CD8-positive, alpha-beta memory T cell (primary cell): ENCODE measurements around the gene SNAPC2. TPM values are rescaled to one million over a fixed set of nuclear protein-coding genes. Genes with fewer than 3 reads are reported as not detected.
"Not testable (repeated sequence)": the region's sequence is repeated elsewhere in the genome, so short reads cannot be mapped to it uniquely, and the experiment has no call there.

Experiments
- CTCF ChIA-PET: fragments of 350-600 bp; sonication (Branson Sonifier 250); formaldehyde crosslinking; loops from one replicate; lab custom pipeline; 2021; ENCODE audit warnings: antibody characterized with exemption; lab: Charles Lee
- POLR2A ChIA-PET: fragments of 350-600 bp; sonication (Branson Sonifier 250); formaldehyde crosslinking; loops from one replicate; lab custom pipeline; 2021; ENCODE audit warnings: antibody characterized with exemption; lab: Charles Lee
- DNase-seq, 5 donors: peaks; one replicate each; pipeline versions ENCODE4 v3.0.0 to v3.0.0-alpha.2; 2020 to 2022; ENCODE audit warnings: mixed read lengths in 1 of 5
- H3K27ac ChIP-seq: one replicate; pipeline ENCODE4 v1.7.0; 2013; ENCODE audit warnings: low read depth, mild to moderate bottlenecking, low read length, moderate library complexity
- H3K27me3 ChIP-seq: 2 replicates; pipeline ENCODE4 v1.7.0; 2013; ENCODE audit warnings: low read length, mild to moderate bottlenecking; ENCODE audit not compliant: insufficient read depth, poor library complexity, severe bottlenecking
- H3K36me3 ChIP-seq: 2 replicates; pipeline ENCODE4 v1.7.0; 2013; ENCODE audit warnings: mild to moderate bottlenecking, low read length, moderate library complexity; ENCODE audit not compliant: insufficient read depth
- H3K4me1 ChIP-seq: 2 replicates; pipeline ENCODE4 v1.7.0; 2013; ENCODE audit warnings: mild to moderate bottlenecking, low read length, moderate library complexity; ENCODE audit not compliant: insufficient read depth
- H3K4me3 ChIP-seq: 2 replicates; pipeline ENCODE4 v1.7.0; 2013; ENCODE audit warnings: mild to moderate bottlenecking, low read length
- H3K9me3 ChIP-seq: 2 replicates; pipeline ENCODE4 v1.7.0; 2013; ENCODE audit warnings: mild to moderate bottlenecking, low read length
- H3K27ac Mint-ChIP-seq, 8 donors: one replicate each; pipeline ENCODE4 v1.8.0; 2020 to 2021; ENCODE audit warnings: mixed read lengths in 8 of 8, mild to moderate bottlenecking in 6 of 8, inconsistent platforms in 3 of 8, moderate library complexity in 3 of 8
- H3K27me3 Mint-ChIP-seq, 2 donors: one replicate each; pipeline ENCODE4 v1.8.0; 2020 to 2021; ENCODE audit warnings: mixed read lengths in 2 of 2, mild to moderate bottlenecking in 1 of 2, moderate library complexity in 1 of 2
- H3K36me3 Mint-ChIP-seq, 3 donors: one replicate each; pipeline ENCODE4 v1.8.0; 2020 to 2021; ENCODE audit warnings: mixed read lengths in 3 of 3, inconsistent platforms in 1 of 3, mild to moderate bottlenecking in 1 of 3
- H3K4me1 Mint-ChIP-seq, 3 donors: one replicate each; pipeline ENCODE4 v1.8.0; 2020 to 2021; ENCODE audit warnings: mixed read lengths in 3 of 3, inconsistent platforms in 1 of 3, mild to moderate bottlenecking in 1 of 3
- H3K4me3 Mint-ChIP-seq, 7 donors: one replicate each; pipeline ENCODE4 v1.8.0; 2020 to 2021; ENCODE audit warnings: mixed read lengths in 7 of 7, mild to moderate bottlenecking in 6 of 7, moderate library complexity in 4 of 7, inconsistent platforms in 2 of 7
- H3K9me3 Mint-ChIP-seq, 5 donors: one replicate each; pipeline ENCODE4 v1.8.0; 2020 to 2022; ENCODE audit warnings: mixed read lengths in 5 of 5, mild to moderate bottlenecking in 3 of 5, moderate library complexity in 2 of 5, inconsistent platforms in 1 of 5
- polyA plus RNA-seq: library from polyadenylated mRNA; unstranded; fragments of 300-500 nt; fragmentation: Illumina TruSeq; gene quantifications from one replicate; pipeline ENCODE4 v1.2.3, GENCODE V29; 2021
- total RNA-seq, 2 experiments: library from RNA; stranded (reverse); gene quantifications; one replicate each; pipeline ENCODE4 v1.2.3, GENCODE V29; 2021

SNAPC2 gene
- total and polyA plus RNA-seq, 3 experiments from 2014 or later = 17.4 to 21.9 (median 18.2) TPM

GRCh38 chr19:7883796-7884570 lies 36.2 kb upstream of the SNAPC2 start:
- peaks cover 0 to 3% (median 0%) of the 10 kb centered on the region in 5 donors for H3K9me3 Mint-ChIP-seq
- CTCF ChIA-PET = interaction anchor here (1.3 kb wide), 1 partner anchor 14 kb away, joined by 4 read pairs; no protein-coding TSS in a partner anchor
- Histone ChIP-seq H3K36me3 (no peaks in the 10 kb centered on the region), H3K9me3 (no peaks in the 10 kb centered on the region), H3K27ac (no peak overlapping the region), H3K27me3 (no peaks in the 10 kb centered on the region), H3K4me1 (no peaks in the 10 kb centered on the region), H3K4me3 (no peak overlapping the region)
- H3K4me1 Mint-ChIP-seq = no peaks in the 10 kb centered on the region
- DNase-seq = no peak
- H3K4me3 Mint-ChIP-seq = no peak overlapping the region
- no peak overlapping the region for H3K27ac Mint-ChIP-seq
- POLR2A ChIA-PET = no interaction called here
- H3K27me3 Mint-ChIP-seq = peaks cover 10 to 11% of the 10 kb centered on the region in 2 donors
- H3K36me3 Mint-ChIP-seq = no peaks in the 10 kb centered on the region

DNA sequence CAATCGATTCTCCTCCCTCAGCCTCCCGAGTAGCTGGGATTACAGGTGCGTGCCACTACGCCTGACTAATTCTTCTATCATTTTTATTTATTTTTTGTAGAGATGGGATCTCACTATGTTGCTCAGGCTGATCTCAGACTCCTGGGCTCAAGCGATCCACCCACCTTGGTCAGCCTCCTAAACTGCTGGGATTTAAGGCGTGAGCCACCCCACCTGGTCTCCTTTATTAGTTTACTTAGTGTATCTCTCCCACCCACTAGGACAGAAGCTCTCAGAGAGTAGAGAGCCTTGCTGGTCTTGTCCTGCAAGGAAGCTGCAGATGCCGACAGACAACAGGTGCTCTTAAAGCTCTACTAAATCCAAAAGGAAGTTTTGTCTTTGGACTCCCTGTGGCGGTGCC lies 34.3 kb upstream of the SNAPC2 start:
- Histone ChIP-seq H3K4me3 (no peak overlapping the region), H3K27me3 (no peaks in the 10 kb centered on the region), H3K36me3 (no peaks in the 10 kb centered on the region), H3K4me1 (no peaks in the 10 kb centered on the region), H3K27ac (no peak overlapping the region), H3K9me3 (no peaks in the 10 kb centered on the region)
- Mint-ChIP-seq H3K4me1 (no peaks in the 10 kb centered on the region), H3K9me3 (peaks cover 0 to 3% (median 0%) of the 10 kb centered on the region in 5 donors), H3K27me3 (peaks cover 13 to 17% of the 10 kb centered on the region in 2 donors), H3K4me3 (no peak overlapping the region), H3K36me3 (no peaks in the 10 kb centered on the region), H3K27ac (peak overlapping the region in 1 of 8 donors; percentile 81)
- no peak for DNase-seq
- ChIA-PET POLR2A (no interaction called here), CTCF (interaction anchor here (0.8 to 1.2 kb wide), 3 partner anchors 16 to 58 kb away, joined by 3 read pairs; partner anchors contain the start of gene MAP2K7)

GRCh38 chr19:7887408-7888144 lies 32.6 kb upstream of the SNAPC2 start:
- CTCF ChIA-PET = interaction anchor here (2.6 kb wide), 1 partner anchor 19 kb away, joined by 10 read pairs; no protein-coding TSS in a partner anchor
- no peaks in the 10 kb centered on the region for H3K27me3 ChIP-seq
- POLR2A ChIA-PET = no interaction called here
- peaks cover 0 to 3% (median 0%) of the 10 kb centered on the region in 5 donors for H3K9me3 Mint-ChIP-seq
- H3K27ac Mint-ChIP-seq = no peak overlapping the region
- H3K4me3 Mint-ChIP-seq = no peak overlapping the region
- H3K27me3 Mint-ChIP-seq = peaks cover 13 to 22% of the 10 kb centered on the region in 2 donors
- no peaks in the 10 kb centered on the region for H3K36me3 Mint-ChIP-seq
- H3K27ac ChIP-seq = no peak overlapping the region
- H3K9me3 ChIP-seq = no peaks in the 10 kb centered on the region
- H3K4me1 Mint-ChIP-seq = no peaks in the 10 kb centered on the region
- H3K36me3 ChIP-seq = no peaks in the 10 kb centered on the region
- no peak for DNase-seq
- H3K4me1 ChIP-seq = no peaks in the 10 kb centered on the region
- no peak overlapping the region for H3K4me3 ChIP-seq

DNA sequence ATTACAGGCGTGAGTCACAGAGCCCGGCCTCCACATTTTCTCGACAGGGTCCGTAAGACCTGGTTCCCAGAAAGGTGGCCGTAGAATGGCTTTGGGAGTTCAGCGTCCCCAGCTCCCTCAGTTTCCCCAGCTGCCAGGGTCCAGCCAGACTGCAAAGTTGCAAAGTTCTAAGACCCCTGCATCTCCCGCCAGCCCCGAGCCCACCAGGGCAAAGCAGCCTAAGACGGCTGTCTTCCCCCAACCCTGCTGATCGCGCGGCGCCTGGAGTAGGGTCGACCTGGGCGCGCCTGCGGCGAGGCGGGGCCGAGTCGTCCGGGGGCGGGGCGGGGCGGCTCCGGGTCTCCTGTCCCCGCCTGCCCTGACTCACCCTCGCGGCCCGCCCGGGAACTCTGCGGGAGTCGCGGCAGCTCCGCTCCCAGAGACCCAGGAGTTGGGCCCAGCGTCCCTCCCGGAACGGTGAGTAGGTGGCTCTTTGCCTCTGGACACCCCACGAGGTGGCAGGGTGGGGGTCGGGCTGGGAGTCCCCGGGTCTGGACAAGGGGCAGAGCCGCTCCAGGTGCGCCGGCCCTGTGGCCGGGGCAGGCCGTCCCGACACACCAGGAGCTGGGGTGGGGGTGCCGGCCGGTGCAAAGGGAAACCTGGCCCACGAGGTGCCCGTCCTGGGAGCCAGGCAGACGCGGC lies 31.9 kb upstream of the SNAPC2 start, which contains the start of gene LRRC8E:
Gene LRRC8E, plus strand, starts transcription at position 366 of the 681 bp plus-strand sequence. CDS start 7,094 bp downstream, outside the sequence.
- DNase-seq = no peak
- H3K27ac ChIP-seq = no peak within 1 kb of the TSS
- Mint-ChIP-seq H3K36me3 (no peaks in the 10 kb centered on the region), H3K4me3 (no peak within 1 kb of the TSS), H3K27ac (no peak within 1 kb of the TSS), H3K27me3 (peaks cover 13 to 22% of the 10 kb centered on the region in 2 donors), H3K4me1 (no peaks in the 10 kb centered on the region), H3K9me3 (peaks cover 0 to 3% (median 0%) of the 10 kb centered on the region in 5 donors)
- no peaks in the 10 kb centered on the region for H3K9me3 ChIP-seq
- no peaks in the 10 kb centered on the region for H3K27me3 ChIP-seq
- no peak within 1 kb of the TSS for H3K4me3 ChIP-seq
- H3K4me1 ChIP-seq = no peaks in the 10 kb centered on the region
- H3K36me3 ChIP-seq = no peaks in the 10 kb centered on the region
- POLR2A ChIA-PET = no interaction called here
- CTCF ChIA-PET = interaction anchor here (2.6 kb wide), 1 partner anchor 19 kb away, joined by 10 read pairs; no protein-coding TSS in a partner anchor

- H3K27me3 Mint-ChIP-seq = peaks cover 15 to 22% of the 10 kb centered on the region in 2 donors
- no peaks in the 10 kb centered on the region for H3K4me1 Mint-ChIP-seq
- H3K9me3 Mint-ChIP-seq = peaks cover 0 to 3% (median 0%) of the 10 kb centered on the region in 5 donors
- Histone ChIP-seq H3K27me3 (no peaks in the 10 kb centered on the region), H3K9me3 (no peaks in the 10 kb centered on the region), H3K4me1 (no peaks in the 10 kb centered on the region), H3K36me3 (no peaks in the 10 kb centered on the region), H3K27ac (no peak overlapping the region), H3K4me3 (no peak overlapping the region)
- no peak overlapping the region for H3K4me3 Mint-ChIP-seq
- no peak for DNase-seq
- no peak overlapping the region for H3K27ac Mint-ChIP-seq
- no peaks in the 10 kb centered on the region for H3K36me3 Mint-ChIP-seq
- CTCF ChIA-PET = interaction anchor here (2.6 kb wide), 1 partner anchor 20 kb away, joined by 10 read pairs; no protein-coding TSS in a partner anchor
- POLR2A ChIA-PET = interaction anchor here (0.7 kb wide), 1 partner anchor 540 kb away, joined by 8 read pairs; the partner anchor contains the start of gene ARHGEF18
Observed at GRCh38 chr19:7888826-7889217, 31.3 kb upstream of the SNAPC2 start.

DNA sequence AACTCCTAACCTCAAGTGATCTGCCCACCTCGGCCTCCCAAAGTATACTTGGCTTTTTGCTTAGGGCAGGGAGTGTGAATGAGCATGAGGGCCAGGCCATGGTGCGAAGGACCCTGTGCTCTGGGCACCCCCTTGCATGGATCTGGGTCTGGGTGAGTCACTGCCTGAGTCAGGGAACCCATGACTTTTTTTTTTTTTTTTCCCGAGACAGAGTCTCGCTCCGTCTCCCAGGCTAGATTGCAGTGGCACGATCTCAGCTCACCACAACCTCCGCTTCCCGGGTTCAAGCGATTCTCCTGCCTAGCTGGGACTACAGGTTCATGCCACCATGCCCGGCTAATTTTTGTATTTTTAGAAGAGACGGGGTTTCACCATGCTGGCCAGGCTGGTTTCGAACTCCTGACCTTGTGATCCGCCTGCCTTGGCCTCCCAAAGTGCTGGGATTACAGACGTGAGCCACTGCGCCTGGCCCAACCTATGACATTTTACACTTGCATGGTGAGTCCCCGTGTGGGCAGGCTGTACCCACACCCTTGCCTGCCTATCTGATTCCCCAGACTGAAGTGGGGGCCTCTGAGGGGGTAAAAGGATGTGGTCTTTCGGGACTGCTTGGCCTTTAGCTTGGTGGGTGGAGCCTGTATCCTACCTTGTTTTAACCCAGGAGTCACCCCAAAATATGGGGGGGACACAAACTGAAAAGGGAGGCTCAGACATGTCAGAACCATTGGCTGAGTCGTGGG lies 26.6 kb upstream of the SNAPC2 start:
- DNase-seq, H3K9me3 Mint-ChIP-seq, H3K4me3 Mint-ChIP-seq, H3K4me1 Mint-ChIP-seq, CTCF ChIA-PET, POLR2A ChIA-PET, H3K36me3 Mint-ChIP-seq, H3K27ac ChIP-seq, H3K4me1 ChIP-seq, H3K4me3 ChIP-seq, H3K36me3 ChIP-seq, H3K27me3 ChIP-seq, H3K9me3 ChIP-seq, H3K27ac Mint-ChIP-seq: not testable (repeated sequence)
- H3K27me3 Mint-ChIP-seq = peaks cover 14 to 36% of the 10 kb centered on the region in 2 donors

GRCh38 chr19:7894612-7895309 lies 25.4 kb upstream of the SNAPC2 start:
- Histone ChIP-seq H3K27ac (no peak overlapping the region), H3K4me1 (no peaks in the 10 kb centered on the region), H3K27me3 (peaks cover 3% of the 10 kb centered on the region), H3K36me3 (no peaks in the 10 kb centered on the region), H3K4me3 (no peak overlapping the region), H3K9me3 (no peaks in the 10 kb centered on the region)
- no peaks in the 10 kb centered on the region for H3K9me3 Mint-ChIP-seq
- ChIA-PET CTCF (no interaction called here), POLR2A (no interaction called here)
- no peak overlapping the region for H3K4me3 Mint-ChIP-seq
- peaks cover 12 to 31% of the 10 kb centered on the region in 2 donors for H3K27me3 Mint-ChIP-seq
- no peaks in the 10 kb centered on the region for H3K4me1 Mint-ChIP-seq
- no peak for DNase-seq
- H3K27ac Mint-ChIP-seq = peak overlapping the region in 1 of 8 donors; percentile 74
- no peaks in the 10 kb centered on the region for H3K36me3 Mint-ChIP-seq
